GM19397 (cell line): ENCODE data around the gene KRTAP9-7.

Experiments used
- ATAC-seq: cut with Tn5 transposase; IDR thresholded peaks from one replicate; pipeline ENCODE4 v1.9.1; 2021; ENCODE audit warnings: mild to moderate bottlenecking, moderate library complexity; ENCODE audit not compliant: unreplicated experiment

The KRTAP9-7 gene

GRCh38 chr17:41318231-41318630 is 42.7 kb downstream of the KRTAP9-7 start:
- no peak for ATAC-seq

DNA sequence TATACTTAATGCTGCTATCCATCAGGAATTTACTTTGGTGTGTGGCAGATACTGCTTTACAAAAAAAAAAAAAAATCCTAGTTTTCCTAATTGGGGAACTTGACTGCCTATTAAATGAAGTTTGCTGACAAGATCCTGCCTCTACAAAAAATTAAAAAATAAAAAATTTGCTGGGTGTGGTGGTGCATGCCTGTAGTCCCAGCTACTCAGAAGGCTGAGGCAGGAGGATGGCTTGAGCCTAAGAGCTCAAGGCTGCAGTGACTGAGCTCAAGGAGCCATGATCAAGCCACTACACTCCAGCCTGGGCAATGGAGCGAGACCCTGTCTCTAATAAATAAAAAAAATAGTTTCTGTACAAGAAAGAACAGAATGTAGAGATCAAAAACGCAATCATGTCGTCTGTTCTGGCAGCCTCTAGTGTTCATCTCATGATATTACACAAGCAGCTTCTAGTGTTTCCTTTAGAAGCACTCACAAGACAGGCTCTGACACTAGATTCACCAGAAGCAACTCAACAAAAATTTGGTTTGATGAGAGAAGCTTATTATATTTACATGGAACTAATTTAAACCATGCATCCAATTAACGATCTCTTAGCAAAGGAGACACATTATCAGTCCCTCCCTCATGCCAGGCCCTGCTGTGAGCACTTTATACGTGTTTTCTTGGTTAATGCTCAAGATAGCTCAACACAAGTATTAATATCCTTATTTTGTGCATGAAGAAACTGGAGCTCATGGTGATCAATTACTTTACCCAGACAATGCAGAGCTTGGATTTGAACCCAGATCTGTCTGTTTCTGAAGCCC is 46.8 kb downstream of the KRTAP9-7 start:
- no peak for ATAC-seq

DNA sequence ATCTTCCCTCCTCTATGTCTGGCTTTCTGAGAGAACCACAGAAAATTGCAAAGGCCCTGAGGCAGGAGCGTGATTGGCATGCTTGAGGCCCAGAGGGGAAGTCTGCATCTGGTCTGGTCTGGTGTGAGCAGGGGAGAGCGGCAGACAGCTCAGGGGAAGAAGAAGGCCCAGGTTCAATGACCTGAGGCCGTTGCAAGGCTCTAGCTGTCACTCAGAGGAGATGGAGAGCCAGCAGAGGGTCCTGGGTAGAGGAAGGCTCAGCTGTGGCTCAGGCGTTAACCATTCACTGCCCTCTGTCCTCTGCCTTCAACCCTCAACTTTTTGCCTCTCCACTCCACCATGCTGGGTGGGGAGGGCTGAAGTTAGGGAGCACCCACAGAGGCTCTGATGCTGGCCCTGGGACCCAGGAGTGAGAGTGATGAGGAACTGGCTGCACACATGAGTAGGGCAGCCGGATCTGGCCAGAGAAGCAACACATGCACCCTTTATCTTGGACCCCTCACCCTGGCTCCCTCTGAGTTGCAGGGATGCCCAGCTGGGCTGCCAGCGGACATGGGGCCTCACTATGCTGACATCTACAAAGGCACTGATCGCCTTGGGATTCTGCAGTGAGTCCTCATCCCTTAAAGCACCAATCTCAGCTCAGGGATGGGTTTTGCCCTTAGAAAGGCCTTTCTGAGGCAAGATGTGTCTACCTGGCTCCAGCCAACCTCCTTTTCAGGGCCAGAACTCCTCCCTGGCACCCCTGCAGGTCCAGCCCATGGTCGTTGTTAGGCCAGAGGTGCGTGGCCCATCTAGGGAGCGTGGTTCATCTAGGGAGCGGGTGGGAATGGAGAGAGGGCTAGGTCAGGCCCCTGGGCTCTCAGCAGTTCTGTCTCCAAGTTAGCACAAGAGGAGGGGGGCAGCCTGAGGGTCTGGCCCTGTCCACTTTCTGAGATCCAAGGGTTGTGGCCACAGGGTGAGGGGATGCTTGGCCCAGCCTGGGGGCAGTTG is 47.7 kb downstream of the KRTAP9-7 start:
- ATAC-seq = no peak

DNA sequence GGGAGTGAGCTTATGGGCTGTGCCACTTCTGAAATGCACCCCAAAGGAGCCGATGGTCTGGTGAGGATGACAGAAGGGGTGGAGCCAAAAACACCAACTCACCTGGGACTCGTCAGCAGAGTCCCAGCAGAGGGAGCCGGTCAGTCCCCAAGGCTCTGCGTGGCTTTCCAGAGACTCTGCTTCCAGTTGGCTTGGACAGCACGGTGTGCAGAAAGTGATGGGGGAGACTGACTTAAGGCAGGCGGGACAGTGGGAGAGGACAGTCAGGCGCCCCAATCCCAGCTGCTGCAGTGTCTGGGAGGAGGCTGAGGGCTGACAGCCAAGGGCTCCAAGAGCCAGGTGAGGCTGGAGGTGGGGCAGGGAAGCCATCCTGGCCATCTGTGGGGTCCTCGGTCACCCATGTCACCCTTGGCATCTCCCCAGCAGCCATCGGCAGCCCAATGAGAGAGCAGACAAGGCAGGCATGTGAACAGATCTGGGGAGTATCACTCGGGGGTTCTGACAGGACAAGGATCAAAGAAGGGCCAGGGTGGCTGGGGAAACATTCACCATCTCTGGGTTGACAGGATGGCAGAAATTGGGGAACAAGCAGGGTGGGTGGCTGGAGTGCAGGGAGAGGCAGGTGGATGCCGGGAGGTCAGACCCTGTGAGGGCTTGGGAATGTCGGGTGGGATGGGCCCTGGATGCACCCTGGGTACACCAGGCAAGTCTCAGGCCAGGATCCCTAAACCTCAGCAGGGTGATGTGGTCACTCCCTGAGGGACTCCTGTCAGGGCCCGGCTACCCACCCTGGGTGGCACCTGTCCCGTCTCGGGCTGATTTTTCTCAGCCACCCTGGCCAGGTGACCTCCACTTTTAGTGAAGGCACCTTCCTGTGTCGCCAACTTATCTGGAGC is 48.9 kb downstream of the KRTAP9-7 start:
- ATAC-seq = no peak

DNA sequence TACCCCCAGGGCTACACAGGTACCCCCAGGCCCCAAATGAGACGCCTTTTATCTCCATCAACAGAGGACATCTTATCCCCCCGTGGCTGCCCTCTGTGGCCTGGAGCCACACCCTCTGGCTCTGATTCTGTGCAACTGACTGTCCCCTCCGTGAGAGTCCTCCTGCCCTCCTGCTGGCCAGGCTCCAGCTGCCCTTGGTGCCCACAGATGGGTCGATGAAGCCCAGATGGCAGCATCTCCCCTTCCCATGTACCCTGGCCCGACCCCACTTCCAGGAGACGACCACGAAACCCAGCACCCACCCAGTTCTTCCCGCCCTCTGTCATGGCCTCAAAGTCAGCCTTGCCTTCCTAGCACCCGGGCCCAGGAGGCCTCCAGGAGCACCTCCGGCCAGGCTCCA is 49.6 kb downstream of the KRTAP9-7 start:
- ATAC-seq = no peak

DNA sequence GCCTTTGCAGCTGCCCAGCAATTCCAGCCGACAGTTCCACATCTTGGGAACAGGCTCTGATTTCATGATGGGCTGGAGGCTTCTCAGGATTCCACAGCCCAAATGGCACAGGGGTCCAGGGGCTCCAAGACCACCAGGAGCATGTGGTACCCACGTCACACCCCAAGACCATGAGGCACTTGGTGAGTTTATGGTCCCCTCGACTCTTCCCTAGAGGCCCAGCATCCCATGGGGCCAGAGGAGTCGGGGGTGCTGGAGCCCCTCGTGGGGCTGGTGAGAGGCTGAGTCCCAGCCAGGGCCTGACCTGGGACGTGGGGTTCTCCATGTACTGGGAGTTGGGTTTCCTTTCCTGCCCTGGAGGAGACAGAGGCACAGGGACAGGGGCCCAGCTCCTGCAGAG is 50.1 kb downstream of the KRTAP9-7 start:
- no peak for ATAC-seq
